K562 (cell line): ENCODE measurements around the gene POP5. TPM values are rescaled to one million over a fixed set of nuclear protein-coding genes. Genes with fewer than 3 reads are reported as not detected.

ENCODE experiments used
- BHLHE40 ChIP-seq: IDR thresholded peaks from 2 replicates; pipeline ENCODE4 v1.6.1; 2011; ENCODE audit warnings: low read length, improper control_type of control experiment
- CEBPG ChIP-seq, 3 experiments: fragments of 200-800 bp in 1 of 3; sonication (Bioruptor generic) in 1 of 3; sonication (generic) in 1 of 3; formaldehyde crosslinking in 1 of 3; IDR thresholded peaks in 2 of 3; conservative IDR thresholded peaks in 1 of 3; 2 replicates each; pipeline versions ENCODE4 v1.6.1 to v1.8.0; 2016 to 2022; ENCODE audit warnings: missing compliant biosample characterization in 2 of 3, missing genetic modification characterization in 2 of 3, mild to moderate bottlenecking in 1 of 3, missing genetic modification reagents in 1 of 3
- CREB3L1 ChIP-seq: fragments of 450-650 bp; IDR thresholded peaks from 2 replicates; pipeline ENCODE4 v1.6.1; 2014; ENCODE audit warnings: low read depth, mild to moderate bottlenecking, moderate library complexity, borderline replicate concordance
- DEAF1 ChIP-seq: fragments of 450-650 bp; formaldehyde crosslinking; IDR thresholded peaks from 2 replicates; pipeline ENCODE4 v1.4.0; 2020; ENCODE audit warnings: mild to moderate bottlenecking, moderate library complexity
- ELF1 ChIP-seq: fragments of 200-800 bp; sonication (Bioruptor generic); IDR thresholded peaks from 2 replicates; pipeline ENCODE4 v1.6.1; 2016; ENCODE audit warnings: missing genetic modification characterization, missing compliant biosample characterization
- FIP1L1 ChIP-seq: fragments of 200-400 bp; formaldehyde crosslinking; IDR thresholded peaks from 2 replicates; pipeline ENCODE4 v1.6.1; 2018; ENCODE audit warnings: mild to moderate bottlenecking, low read depth, low read length; ENCODE audit not compliant: poor library complexity, severe bottlenecking
- MBD2 ChIP-seq: sonication (generic); IDR thresholded peaks from 2 replicates; pipeline ENCODE4 v1.6.1; 2016; ENCODE audit warnings: low read depth, borderline replicate concordance
- MEF2D ChIP-seq: conservative IDR thresholded peaks from 2 replicates; pipeline ENCODE4 v1.6.1; 2016; ENCODE audit warnings: low read depth, missing genetic modification characterization, missing compliant biosample characterization
- MTA3 ChIP-seq: fragments of 450-650 bp; formaldehyde crosslinking; IDR thresholded peaks from 2 replicates; pipeline ENCODE4 v1.6.1; 2017; ENCODE audit warnings: mild to moderate bottlenecking, borderline replicate concordance
- RHOXF2B ChIP-seq: fragments of 250-450 bp; sonication (Bioruptor Pico); conservative IDR thresholded peaks from 2 replicates; pipeline ENCODE4 v1.5.1; 2021
- SMAD1 ChIP-seq: fragments of 150-350 bp; IDR thresholded peaks from 2 replicates; pipeline ENCODE4 v1.6.1; 2014; ENCODE audit warnings: low read length, low read depth; ENCODE audit not compliant: partially characterized antibody
- SMAD4 ChIP-seq: fragments of 250-450 bp; sonication (Bioruptor Pico); conservative IDR thresholded peaks from 2 replicates; pipeline ENCODE4 v1.8.0; 2021; ENCODE audit warnings: inconsistent platforms, mild to moderate bottlenecking, moderate library complexity
- SMARCB1 ChIP-seq: IDR thresholded peaks from 2 replicates; pipeline ENCODE4 v1.6.1; 2011; ENCODE audit warnings: improper control_type of control experiment, low read depth; ENCODE audit not compliant: insufficient read length
- TBL1XR1 ChIP-seq, 2 experiments: IDR thresholded peaks; 2 replicates each; pipeline ENCODE4 v1.6.1; 2012; ENCODE audit warnings: improper control_type of control experiment in 2 of 2, low read length in 2 of 2, mild to moderate bottlenecking in 1 of 2
- THRB ChIP-seq: fragments of 450-650 bp; formaldehyde crosslinking; conservative IDR thresholded peaks from 2 replicates; pipeline ENCODE4 v1.4.0; 2022; ENCODE audit warnings: mild to moderate bottlenecking, missing genetic modification characterization
- ZBTB1 ChIP-seq: sonication (generic); formaldehyde crosslinking; IDR thresholded peaks from 2 replicates; pipeline ENCODE4 v1.8.1; 2023; ENCODE audit warnings: missing genetic modification reagents, low read depth, mild to moderate bottlenecking, borderline replicate concordance
- ZBTB43 ChIP-seq: sonication (generic); formaldehyde crosslinking; IDR thresholded peaks from 2 replicates; pipeline ENCODE4 v1.8.0; 2023; ENCODE audit warnings: mild to moderate bottlenecking, missing genetic modification reagents
- ZNF518B ChIP-seq: fragments of 250-450 bp; sonication (Bioruptor Pico); IDR thresholded peaks from 2 replicates; pipeline ENCODE4 v1.5.0; 2021; ENCODE audit warnings: mild to moderate bottlenecking, moderate library complexity
- polyA plus RNA-seq, 8 experiments: library from polyadenylated mRNA; depleted of rRNA in 4 of 8; stranded (reverse) in 5 of 8; unstranded in 3 of 8; fragments of >200 nt; fragmentation: Nextera tagmentation in 2 of 8; fragmentation: Illumina TruSeq in 1 of 8; extraction: Ambion mirVana in 2 of 8; extraction: Trizol in 1 of 8; gene quantifications; 2 replicates each; pipeline versions ENCODE4 v1.2.1 to v1.2.3, GENCODE V29; 2011 to 2014; ENCODE audit warnings: inconsistent platforms in 1 of 8, missing spikeins in 1 of 8
- total RNA-seq, 7 experiments: library from RNA; depleted of rRNA in 6 of 7; stranded (reverse); fragments of >200 nt in 6 of 7; fragmentation: Illumina TruSeq in 2 of 7; extraction: Trizol in 2 of 7; gene quantifications; 2 replicates each; pipeline versions ENCODE4 v1.2.1 to v1.2.3, GENCODE V29; 2011 to 2021; ENCODE audit warnings: low replicate concordance in 1 of 7

The POP5 gene
- total and polyA plus RNA-seq, 9 of the 15 experiments (the other 6 are each of a cell fraction or from before 2014, with no cell fraction given) = 57.5 to 253 (median 73.8) TPM

GRCh38 chr12:120534203-120534702 lies 46.9 kb downstream of the POP5 start, which contains the start of gene RNF10 (continued):
- no peak for TF ChIP-seq ZNF518B (CRISPR knock-in tag)
- TF ChIP-seq DEAF1 = no peak
- TF ChIP-seq MBD2 = no peak; the same call in 1 of the 2 replicates
- no peak for TF ChIP-seq ZBTB43 (CRISPR knock-in tag)
- no peak for TF ChIP-seq SMAD4 (CRISPR knock-in tag)
- TF ChIP-seq ELF1 = peak; percentile 90
- TF ChIP-seq THRB = peak; percentile 71; the same call in 1 of the 2 replicates
- TF ChIP-seq SMAD1 = peak; percentile 59
- no peak for TF ChIP-seq FIP1L1
- no peak for TF ChIP-seq CEBPG (CRISPR knock-in tag; IDR thresholded peaks at IDR 0.05)
- TF ChIP-seq CEBPG (tag; conservative IDR thresholded peaks at IDR 0.05 in 1 of 2, IDR thresholded peaks at IDR 0.05 in 1 of 2) = no peak
- TF ChIP-seq RHOXF2B = no peak
- TF ChIP-seq CREB3L1 = peak; percentile 63
- TF ChIP-seq SMARCB1 = no peak
- TF ChIP-seq TBL1XR1 (IDR thresholded peaks at IDR 0.05; ENCODE audit: low read length in 2 of 2) = no peak
- 0 out of 2 replicates have a peak, but pooled peaks have one; percentile 38 for TF ChIP-seq ZBTB1 (CRISPR knock-in tag)
- TF ChIP-seq MTA3 = peak; percentile 98
- no peak for TF ChIP-seq MEF2D
- TF ChIP-seq BHLHE40 = no peak
